ENCODE data around the gene VWA7.

The VWA7 gene

DNA sequence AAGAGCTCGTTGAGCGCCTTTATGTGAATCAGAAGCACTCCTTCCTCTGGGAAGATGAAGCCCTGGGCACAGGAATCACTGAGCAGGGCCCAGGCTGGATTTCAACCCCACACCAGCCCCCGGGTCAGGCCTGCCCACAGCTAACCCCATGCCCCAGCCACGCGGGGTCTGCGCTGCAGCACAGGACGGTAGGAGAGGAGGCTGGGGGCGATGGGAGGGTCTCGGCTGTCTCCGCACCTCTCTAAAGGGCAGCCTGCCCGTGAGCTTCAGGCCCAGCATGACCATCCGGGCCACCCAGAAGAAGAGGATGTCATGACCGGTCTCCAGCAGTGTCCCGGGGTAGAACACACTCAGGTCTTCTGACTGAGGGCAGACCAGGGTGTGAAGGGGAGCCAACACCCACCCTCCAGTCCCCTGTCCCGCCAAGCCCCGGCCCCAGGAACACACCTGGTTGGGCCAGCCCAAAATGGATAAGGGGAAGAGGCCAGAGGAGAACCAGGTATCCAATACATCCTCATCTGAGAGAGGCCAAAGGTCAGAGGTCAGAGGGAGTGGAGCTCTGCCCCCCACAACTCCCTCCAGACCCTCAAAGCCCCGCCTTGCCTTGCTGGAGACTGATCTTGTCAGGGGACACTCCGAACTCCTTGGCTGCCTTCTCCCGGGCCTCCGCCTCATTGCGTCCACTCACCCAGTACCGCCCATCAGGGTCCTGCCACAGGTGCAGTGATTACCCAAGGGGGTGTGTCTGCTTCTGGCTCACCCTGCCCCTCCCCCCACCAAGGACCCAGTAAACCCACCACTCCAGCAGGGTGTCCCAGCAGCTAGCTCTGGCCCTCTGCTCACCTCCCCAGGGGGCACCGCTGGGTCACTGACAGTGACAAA lies 4.4 kb upstream of the VWA7 start:
- Histone ChIP-seq H3K4me2 (ENCODE audit: low read length) (no peak overlapping the region), H3K9ac (ENCODE audit: low read depth, low read length) (no peak overlapping the region), H3K9me3 (replicated peaks; ENCODE audit: low read length) (no peaks in the 10 kb centered on the region), H3K4me1 (ENCODE audit: control insufficient read depth, insufficient read depth, low read length) (peaks cover 14% of the 10 kb centered on the region), H3K4me3 (ENCODE audit: low read length) (no peak overlapping the region), H3K36me3 (ENCODE audit: insufficient read depth, low read length) (peaks cover 76% of the 10 kb centered on the region), H3K27me3 (ENCODE audit: control insufficient read depth, insufficient read depth, low read length) (no peaks in the 10 kb centered on the region)

DNA sequence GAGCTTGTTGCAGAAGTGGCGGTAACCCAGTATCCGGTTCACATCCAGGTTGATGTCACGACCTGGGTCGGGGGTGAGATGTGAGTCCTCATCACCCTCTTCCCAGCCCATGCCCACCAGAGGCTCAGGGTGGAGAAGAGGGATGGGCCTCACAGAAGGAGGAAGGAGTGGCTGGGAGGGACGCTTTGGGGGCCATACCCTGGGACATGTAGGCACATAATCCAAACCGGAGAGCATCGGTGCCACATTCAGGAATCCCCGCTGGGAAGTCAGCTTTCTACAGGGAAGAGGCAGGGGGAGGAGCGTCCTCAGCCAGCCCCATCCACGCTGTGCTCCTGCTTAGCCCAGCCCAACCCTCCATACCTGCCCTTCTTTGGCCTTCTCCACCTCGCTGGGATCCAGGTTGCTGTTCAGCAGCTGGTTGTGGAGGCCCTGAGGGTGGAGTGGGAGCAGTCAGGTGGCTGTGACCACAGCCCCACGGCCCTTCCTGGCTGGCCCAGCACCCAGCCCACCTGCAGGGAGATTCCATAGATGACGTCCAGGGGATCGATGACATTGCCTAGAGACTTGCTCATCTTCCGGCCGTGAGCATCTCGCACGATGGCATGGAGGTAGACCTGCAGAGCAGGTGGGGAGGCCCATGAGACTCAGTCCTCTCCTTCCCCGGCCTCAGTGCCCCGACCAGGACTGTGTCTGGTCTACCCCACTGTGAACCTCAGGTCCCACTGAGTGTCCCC lies 3.5 kb upstream of the VWA7 start:
- H3K9ac ChIP-seq (ENCODE audit: low read depth, low read length): no peak overlapping the region
- no peak overlapping the region for H3K4me2 ChIP-seq (ENCODE audit: low read length)
- peaks cover 72% of the 10 kb centered on the region for H3K36me3 ChIP-seq (ENCODE audit: insufficient read depth, low read length)
- no peak overlapping the region for H3K4me3 ChIP-seq (ENCODE audit: low read length)
- peaks cover 15% of the 10 kb centered on the region for H3K4me1 ChIP-seq (ENCODE audit: control insufficient read depth, insufficient read depth, low read length)
- no peaks in the 10 kb centered on the region for H3K9me3 ChIP-seq (replicated peaks; ENCODE audit: low read length)
- H3K27me3 ChIP-seq (ENCODE audit: control insufficient read depth, insufficient read depth, low read length): no peaks in the 10 kb centered on the region

DNA sequence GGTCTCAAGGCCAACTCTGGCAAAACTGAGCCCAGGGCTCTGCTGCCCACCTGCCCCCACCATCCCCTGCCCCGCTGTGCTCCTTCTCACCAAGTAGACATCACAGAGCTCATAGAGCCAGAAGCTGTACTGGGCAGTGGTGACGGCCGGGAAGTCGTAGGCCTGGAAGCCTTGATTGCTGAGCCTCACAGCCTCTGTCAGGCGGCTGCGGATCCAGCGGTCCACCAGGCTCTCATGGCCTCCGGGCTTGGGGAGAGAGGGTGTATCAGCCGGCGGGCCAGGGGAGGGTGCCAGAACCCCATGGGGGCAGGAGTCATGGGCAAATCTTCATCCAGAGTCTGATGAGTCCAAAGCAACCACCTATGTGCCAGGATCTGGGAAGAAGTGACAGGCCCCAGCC lies 2.8 kb upstream of the VWA7 start:
- peaks cover 15% of the 10 kb centered on the region for H3K4me1 ChIP-seq (ENCODE audit: control insufficient read depth, insufficient read depth, low read length)
- no peaks in the 10 kb centered on the region for H3K9me3 ChIP-seq (replicated peaks; ENCODE audit: low read length)
- H3K27me3 ChIP-seq (ENCODE audit: control insufficient read depth, insufficient read depth, low read length): no peaks in the 10 kb centered on the region
- no peak overlapping the region for H3K9ac ChIP-seq (ENCODE audit: low read depth, low read length)
- H3K4me2 ChIP-seq (ENCODE audit: low read length): no peak overlapping the region
- H3K4me3 ChIP-seq (ENCODE audit: low read length): no peak overlapping the region
- H3K36me3 ChIP-seq (ENCODE audit: insufficient read depth, low read length): peaks cover 65% of the 10 kb centered on the region

GRCh38 chr6:31778999-31779885 lies 2.1 kb upstream of the VWA7 start:
- Histone ChIP-seq H3K9ac (ENCODE audit: low read depth, low read length) (no peak overlapping the region), H3K36me3 (ENCODE audit: insufficient read depth, low read length) (peaks cover 58% of the 10 kb centered on the region), H3K4me1 (ENCODE audit: control insufficient read depth, insufficient read depth, low read length) (peaks cover 15% of the 10 kb centered on the region)

DNA sequence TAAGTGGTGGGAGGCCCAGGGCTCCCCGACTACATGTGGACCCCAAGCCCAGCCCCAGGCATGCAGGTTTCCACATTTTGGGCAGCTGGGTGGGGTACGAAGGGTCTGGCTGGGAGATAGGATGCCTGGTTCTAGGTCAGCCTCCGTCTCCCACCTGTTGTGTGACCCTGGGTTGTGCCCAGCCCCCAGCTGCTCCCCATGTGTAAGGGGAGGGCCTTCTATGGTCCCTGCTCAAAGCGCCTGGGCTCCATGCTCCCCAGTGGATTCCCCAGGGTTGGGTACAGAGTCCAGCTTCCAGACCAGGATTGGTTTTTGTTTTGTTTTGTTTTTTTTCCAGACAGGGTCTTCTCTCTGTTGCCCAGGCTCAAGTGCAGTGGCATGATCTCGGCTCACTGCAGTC lies 1.1 kb upstream of the VWA7 start:
- no peaks in the 10 kb centered on the region for H3K27me3 ChIP-seq (ENCODE audit: control insufficient read depth, insufficient read depth, low read length)
- peaks cover 52% of the 10 kb centered on the region for H3K36me3 ChIP-seq (ENCODE audit: insufficient read depth, low read length)
- no peak overlapping the region for H3K9ac ChIP-seq (ENCODE audit: low read depth, low read length)
- H3K4me1 ChIP-seq (ENCODE audit: control insufficient read depth, insufficient read depth, low read length): peaks cover 15% of the 10 kb centered on the region
- H3K9me3 ChIP-seq (replicated peaks; ENCODE audit: low read length): no peaks in the 10 kb centered on the region
- H3K4me3 ChIP-seq (ENCODE audit: low read length): no peak overlapping the region
- H3K4me2 ChIP-seq (ENCODE audit: low read length): no peak overlapping the region

More at GRCh38 chr6:31778999-31779885, 2.1 kb upstream of the VWA7 start:
- Histone ChIP-seq H3K4me2 (ENCODE audit: low read length) (no peak overlapping the region), H3K27me3 (ENCODE audit: control insufficient read depth, insufficient read depth, low read length) (no peaks in the 10 kb centered on the region), H3K4me3 (ENCODE audit: low read length) (no peak overlapping the region), H3K9me3 (replicated peaks; ENCODE audit: low read length) (no peaks in the 10 kb centered on the region)

- Histone ChIP-seq H3K9ac (ENCODE audit: low read depth, low read length) (no peak overlapping the region), H3K27me3 (ENCODE audit: control insufficient read depth, insufficient read depth, low read length) (no peaks in the 10 kb centered on the region), H3K9me3 (replicated peaks; ENCODE audit: low read length) (no peaks in the 10 kb centered on the region), H3K4me3 (ENCODE audit: low read length) (no peak overlapping the region), H3K36me3 (ENCODE audit: insufficient read depth, low read length) (peaks cover 47% of the 10 kb centered on the region), H3K4me2 (ENCODE audit: low read length) (peak overlapping the region; percentile 71), H3K4me1 (ENCODE audit: control insufficient read depth, insufficient read depth, low read length) (peaks cover 15% of the 10 kb centered on the region)
Observed at GRCh38 chr6:31777667-31778050, 531 bp upstream of the VWA7 start.

DNA sequence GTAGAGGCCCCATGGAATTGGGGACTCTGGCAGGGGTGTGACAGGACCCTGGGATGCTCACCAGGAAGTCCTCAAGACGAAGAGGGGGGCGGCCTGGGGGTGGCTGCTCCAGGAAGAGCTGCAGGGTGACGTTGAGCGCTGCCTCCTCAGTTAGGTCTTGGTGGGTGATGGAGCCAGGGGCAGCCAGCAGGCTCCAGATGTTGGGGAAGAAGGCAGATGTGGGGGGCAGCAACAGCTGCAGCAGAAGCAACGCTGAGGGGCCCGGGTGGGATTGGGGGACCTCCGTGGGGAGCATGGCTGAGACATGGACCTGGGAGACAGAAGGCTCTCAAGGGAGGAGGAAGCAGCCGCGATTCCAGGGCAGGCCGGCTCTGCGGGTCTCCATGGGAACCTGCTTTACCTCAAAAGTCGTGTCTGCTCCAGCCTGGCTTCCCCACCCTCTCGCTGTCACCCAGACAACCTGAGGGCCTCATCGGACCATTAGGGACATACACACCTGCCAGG lies 591 bp downstream of the VWA7 start:
- Histone ChIP-seq H3K36me3 (ENCODE audit: insufficient read depth, low read length) (peaks cover 36% of the 10 kb centered on the region), H3K4me1 (ENCODE audit: control insufficient read depth, insufficient read depth, low read length) (peaks cover 15% of the 10 kb centered on the region), H3K9me3 (replicated peaks; ENCODE audit: low read length) (no peaks in the 10 kb centered on the region), H3K4me2 (ENCODE audit: low read length) (peak overlapping the region; percentile 71), H3K27me3 (ENCODE audit: control insufficient read depth, insufficient read depth, low read length) (no peaks in the 10 kb centered on the region), H3K9ac (ENCODE audit: low read depth, low read length) (peak overlapping the region; percentile 37), H3K4me3 (ENCODE audit: low read length) (peak overlapping the region; percentile 48)

DNA sequence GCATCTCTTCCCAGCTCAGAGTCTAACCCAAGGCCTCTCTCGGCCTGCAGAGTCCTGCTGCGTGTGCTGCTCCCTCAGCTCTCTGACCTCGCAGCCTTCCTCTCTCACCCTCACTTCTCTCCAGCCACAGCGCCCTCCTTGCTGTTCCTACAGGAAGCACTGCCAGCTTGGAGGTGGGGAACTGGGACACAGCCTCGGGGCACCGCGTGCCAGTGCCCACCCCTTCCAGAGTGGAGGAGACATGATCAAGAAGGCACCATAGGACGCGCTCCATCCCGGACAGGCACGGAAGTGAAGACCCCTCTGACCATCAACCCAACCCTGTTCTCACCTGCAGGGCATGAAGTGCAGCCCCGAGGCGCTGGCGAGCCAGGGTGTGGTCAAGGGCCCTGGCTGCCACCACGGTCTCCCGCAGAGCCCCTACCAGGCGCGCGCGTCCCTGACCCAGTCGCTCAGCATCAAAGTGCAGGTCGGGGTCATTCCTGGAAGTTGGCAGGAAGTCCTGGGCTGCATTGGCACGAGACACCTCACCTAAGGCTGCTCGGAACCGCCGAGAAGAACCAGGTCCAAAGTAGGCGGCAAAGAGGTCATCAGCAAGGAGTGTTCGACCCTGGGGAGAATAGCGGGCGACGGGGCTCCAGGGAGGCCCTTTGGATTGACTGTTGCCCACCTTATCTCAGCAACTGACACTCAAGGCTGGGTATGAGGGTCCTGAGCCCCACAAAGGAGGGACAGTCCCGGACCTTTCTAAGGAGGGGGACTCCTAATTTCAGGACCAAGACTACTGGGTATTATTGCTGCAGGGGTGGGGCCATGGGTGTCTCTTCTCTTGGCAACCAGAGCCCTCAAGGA lies 1.3 kb downstream of the VWA7 start:
- Histone ChIP-seq H3K9ac (ENCODE audit: low read depth, low read length) (no peak overlapping the region), H3K36me3 (ENCODE audit: insufficient read depth, low read length) (peaks cover 32% of the 10 kb centered on the region), H3K4me3 (ENCODE audit: low read length) (no peak overlapping the region), H3K4me2 (ENCODE audit: low read length) (no peak overlapping the region), H3K27me3 (ENCODE audit: control insufficient read depth, insufficient read depth, low read length) (no peaks in the 10 kb centered on the region), H3K4me1 (ENCODE audit: control insufficient read depth, insufficient read depth, low read length) (peaks cover 15% of the 10 kb centered on the region), H3K9me3 (replicated peaks; ENCODE audit: low read length) (no peaks in the 10 kb centered on the region)

DNA sequence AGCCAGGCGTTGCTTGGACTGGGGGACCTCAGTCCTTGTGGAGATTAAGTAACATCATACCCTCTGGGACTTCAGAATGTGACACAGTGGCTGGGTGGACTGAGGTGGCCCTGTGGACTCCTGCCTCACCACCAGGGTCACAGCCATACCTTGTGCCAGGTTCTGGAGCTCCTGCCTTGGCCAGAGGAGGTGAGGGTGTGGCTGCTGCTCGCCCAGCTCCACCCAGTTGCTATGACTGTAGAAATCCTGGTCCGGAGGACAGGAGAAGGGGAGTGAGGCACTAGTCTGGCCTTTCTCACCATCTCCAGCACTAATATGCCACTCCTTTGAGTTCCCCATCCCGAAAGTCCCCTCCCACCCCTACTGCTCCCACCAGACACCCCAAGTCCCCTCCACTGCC lies 1.9 kb downstream of the VWA7 start:
- no peak overlapping the region for H3K9ac ChIP-seq (ENCODE audit: low read depth, low read length)
- H3K9me3 ChIP-seq (replicated peaks; ENCODE audit: low read length): no peaks in the 10 kb centered on the region
- H3K27me3 ChIP-seq (ENCODE audit: control insufficient read depth, insufficient read depth, low read length): no peaks in the 10 kb centered on the region
- no peak overlapping the region for H3K4me3 ChIP-seq (ENCODE audit: low read length)
- peaks cover 25% of the 10 kb centered on the region for H3K36me3 ChIP-seq (ENCODE audit: insufficient read depth, low read length)
- H3K4me1 ChIP-seq (ENCODE audit: control insufficient read depth, insufficient read depth, low read length): peaks cover 15% of the 10 kb centered on the region
- H3K4me2 ChIP-seq (ENCODE audit: low read length): no peak overlapping the region

- Histone ChIP-seq H3K9me3 (replicated peaks; ENCODE audit: low read length) (no peaks in the 10 kb centered on the region), H3K36me3 (ENCODE audit: insufficient read depth, low read length) (no peaks in the 10 kb centered on the region), H3K9ac (ENCODE audit: low read depth, low read length) (no peak overlapping the region), H3K4me2 (ENCODE audit: low read length) (no peak overlapping the region), H3K4me3 (ENCODE audit: low read length) (no peak overlapping the region), H3K4me1 (ENCODE audit: control insufficient read depth, insufficient read depth, low read length) (peaks cover 6% of the 10 kb centered on the region), H3K27me3 (ENCODE audit: control insufficient read depth, insufficient read depth, low read length) (no peaks in the 10 kb centered on the region)
Observed at GRCh38 chr6:31771992-31772358, 5.2 kb downstream of the VWA7 start.
